ENCODE data around the gene TMEM126B. TPM values are rescaled to one million over a fixed set of nuclear protein-coding genes. Genes with fewer than 3 reads are reported as not detected.

TMEM126B gene
- total RNA-seq, 1 donor from 2014 or later = 71.7 TPM

- Histone ChIP-seq H3K36me3 (ENCODE audit: control insufficient read depth, insufficient read depth, low read length) (no peaks in the 10 kb centered on the region), H3K4me3 (ENCODE audit: low read depth, low read length) (no peak overlapping the region), H3K27me3 (ENCODE audit: control insufficient read depth, insufficient read depth, low read length) (no peaks in the 10 kb centered on the region)
- no peak for TF ChIP-seq CTCF (IDR thresholded peaks at IDR 0.05; ENCODE audit: insufficient read depth, low read length, poor library complexity, severe bottlenecking)
- no peak for DNase-seq (ENCODE audit: low read depth)
Measured at GRCh38 chr11:85634747-85635146, 6.4 kb downstream of the TMEM126B start.

- Histone ChIP-seq H3K27me3 (ENCODE audit: control insufficient read depth, insufficient read depth, low read length) (no peaks in the 10 kb centered on the region), H3K4me3 (ENCODE audit: low read depth, low read length) (no peak overlapping the region), H3K36me3 (ENCODE audit: control insufficient read depth, insufficient read depth, low read length) (no peaks in the 10 kb centered on the region)
- DNase-seq (ENCODE audit: low read depth) = no peak
- no peak for TF ChIP-seq CTCF (IDR thresholded peaks at IDR 0.05; ENCODE audit: insufficient read depth, low read length, poor library complexity, severe bottlenecking)
Measured at GRCh38 chr11:85643191-85643614, 14.8 kb downstream of the TMEM126B start.

GRCh38 chr11:85647078-85647477, 18.7 kb downstream of the TMEM126B start:
- Histone ChIP-seq H3K36me3 (ENCODE audit: control insufficient read depth, insufficient read depth, low read length) (no peaks in the 10 kb centered on the region), H3K27me3 (ENCODE audit: control insufficient read depth, insufficient read depth, low read length) (no peaks in the 10 kb centered on the region), H3K4me3 (ENCODE audit: low read depth, low read length) (peak overlapping the region; percentile 77)
- DNase-seq (ENCODE audit: low read depth) = no peak
- TF ChIP-seq CTCF (IDR thresholded peaks at IDR 0.05; ENCODE audit: insufficient read depth, low read length, poor library complexity, severe bottlenecking) = no peak

- H3K27me3 ChIP-seq (ENCODE audit: control insufficient read depth, insufficient read depth, low read length) = no peaks in the 10 kb centered on the region
- peak within 1 kb of the TSS; percentile 77 for H3K4me3 ChIP-seq (ENCODE audit: low read depth, low read length)
- no peak for DNase-seq (ENCODE audit: low read depth)
- no peak for TF ChIP-seq CTCF (IDR thresholded peaks at IDR 0.05; ENCODE audit: insufficient read depth, low read length, poor library complexity, severe bottlenecking)
- H3K36me3 ChIP-seq (ENCODE audit: control insufficient read depth, insufficient read depth, low read length) = no peaks in the 10 kb centered on the region
Measured at GRCh38 chr11:85647604-85648299, 19.4 kb downstream of the TMEM126B start, which contains the start of gene TMEM126A. TSS of gene TMEM126A (plus strand) at chr11:85647967. CDS start at chr11:85650256, 2,289 bp downstream.

- TF ChIP-seq CTCF (IDR thresholded peaks at IDR 0.05; ENCODE audit: insufficient read depth, low read length, poor library complexity, severe bottlenecking) = no peak
- DNase-seq (ENCODE audit: low read depth) = no peak
- H3K36me3 ChIP-seq (ENCODE audit: control insufficient read depth, insufficient read depth, low read length) = no peaks in the 10 kb centered on the region
- no peaks in the 10 kb centered on the region for H3K27me3 ChIP-seq (ENCODE audit: control insufficient read depth, insufficient read depth, low read length)
- H3K4me3 ChIP-seq (ENCODE audit: low read depth, low read length) = no peak overlapping the region
Measured at GRCh38 chr11:85651118-85651517, 22.7 kb downstream of the TMEM126B start.

All from kidney epithelial cell (primary cell).